HCT116 (cell line): ENCODE results near the gene POLR2H.

Source experiments
- EZH2 ChIP-seq: fragments of 200-600 bp; sonication (generic); IDR thresholded peaks from 2 replicates; pipeline ENCODE4 v1.6.1; 2017; ENCODE audit warnings: antibody characterized with exemption, mixed run types
- EZH2phosphoT487 ChIP-seq: fragments of 200-600 bp; IDR thresholded peaks from 2 replicates; pipeline ENCODE4 v1.6.1; 2018; ENCODE audit warnings: antibody characterized with exemption, borderline replicate concordance
- FOSL1 ChIP-seq: IDR thresholded peaks from 2 replicates; pipeline ENCODE4 v1.6.1; 2012; ENCODE audit warnings: low read depth
- POLR2A ChIP-seq: IDR thresholded peaks from 2 replicates; pipeline ENCODE4 v1.7.0; 2011; ENCODE audit warnings: borderline replicate concordance; ENCODE audit not compliant: insufficient read depth, insufficient read length; ENCODE audit errors: extremely low read depth
- POLR2AphosphoS5 ChIP-seq: IDR thresholded peaks from 2 replicates; pipeline ENCODE4 v1.6.1; 2011; ENCODE audit warnings: mild to moderate bottlenecking, low read depth, low read length, moderate library complexity
- RAD21 ChIP-seq: IDR thresholded peaks from 2 replicates; pipeline ENCODE4 v1.6.1; 2012; ENCODE audit warnings: low read depth, mild to moderate bottlenecking
- TF ChIP-seq, protein P1 (sequence below), 3 experiments: fragments of 200-600 bp in 1 of 3; sonication (generic) in 1 of 3; IDR thresholded peaks in 2 of 3; conservative IDR thresholded peaks in 1 of 3; 2 replicates each; pipeline ENCODE4 v1.5.1; 2012 to 2017; ENCODE audit warnings: low read depth in 2 of 3, low read length in 2 of 3, antibody characterized with exemption in 1 of 3, borderline replicate concordance in 1 of 3, control low read depth in 1 of 3, mild to moderate bottlenecking in 1 of 3, mixed read lengths in 1 of 3, mixed run types in 1 of 3, moderate library complexity in 1 of 3; ENCODE audit not compliant: insufficient read depth in 1 of 3
- TF ChIP-seq, protein P2 (sequence below): IDR thresholded peaks from 2 replicates; pipeline ENCODE4 v1.6.1; 2011; ENCODE audit warnings: mild to moderate bottlenecking, low read length, moderate library complexity; ENCODE audit not compliant: insufficient replicate concordance; ENCODE audit errors: extremely low read depth
- TF ChIP-seq, protein P3 (sequence below): IDR thresholded peaks from 2 replicates; pipeline ENCODE4 v1.6.1; 2012

DNA sequence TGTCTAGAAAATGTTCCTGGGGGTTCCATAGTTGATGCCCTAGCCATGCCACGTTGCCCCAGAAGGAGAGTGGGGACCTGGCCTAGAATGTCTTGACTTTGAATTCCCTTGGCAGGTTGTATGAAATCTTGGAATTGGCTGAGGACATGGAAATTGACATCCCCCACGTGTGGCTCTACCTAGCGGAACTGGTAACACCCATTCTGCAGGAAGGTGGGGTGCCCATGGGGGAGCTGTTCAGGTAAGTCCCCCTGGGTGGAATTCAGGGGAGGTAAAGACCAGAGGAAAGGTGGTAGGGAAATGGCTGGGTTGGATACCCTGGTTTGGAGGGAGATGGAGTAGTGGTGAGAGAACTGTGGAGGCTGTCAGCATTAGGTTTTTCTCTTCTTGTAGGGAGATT, 33.0 kb upstream of the POLR2H start:
- no peak for TF ChIP-seq FOSL1
- no peak for TF ChIP-seq EZH2
- TF ChIP-seq, protein P1, sequence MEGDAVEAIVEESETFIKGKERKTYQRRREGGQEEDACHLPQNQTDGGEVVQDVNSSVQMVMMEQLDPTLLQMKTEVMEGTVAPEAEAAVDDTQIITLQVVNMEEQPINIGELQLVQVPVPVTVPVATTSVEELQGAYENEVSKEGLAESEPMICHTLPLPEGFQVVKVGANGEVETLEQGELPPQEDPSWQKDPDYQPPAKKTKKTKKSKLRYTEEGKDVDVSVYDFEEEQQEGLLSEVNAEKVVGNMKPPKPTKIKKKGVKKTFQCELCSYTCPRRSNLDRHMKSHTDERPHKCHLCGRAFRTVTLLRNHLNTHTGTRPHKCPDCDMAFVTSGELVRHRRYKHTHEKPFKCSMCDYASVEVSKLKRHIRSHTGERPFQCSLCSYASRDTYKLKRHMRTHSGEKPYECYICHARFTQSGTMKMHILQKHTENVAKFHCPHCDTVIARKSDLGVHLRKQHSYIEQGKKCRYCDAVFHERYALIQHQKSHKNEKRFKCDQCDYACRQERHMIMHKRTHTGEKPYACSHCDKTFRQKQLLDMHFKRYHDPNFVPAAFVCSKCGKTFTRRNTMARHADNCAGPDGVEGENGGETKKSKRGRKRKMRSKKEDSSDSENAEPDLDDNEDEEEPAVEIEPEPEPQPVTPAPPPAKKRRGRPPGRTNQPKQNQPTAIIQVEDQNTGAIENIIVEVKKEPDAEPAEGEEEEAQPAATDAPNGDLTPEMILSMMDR (IDR thresholded peaks at IDR 0.05 in 2 of 3, conservative IDR thresholded peaks at IDR 0.05 in 1 of 3; ENCODE audit: borderline replicate concordance in 1 of 3, insufficient read depth in 1 of 3, low read depth in 2 of 3, low read length in 2 of 3): no peak
- no peak for TF ChIP-seq EZH2phosphoT487
- TF ChIP-seq, protein P2, sequence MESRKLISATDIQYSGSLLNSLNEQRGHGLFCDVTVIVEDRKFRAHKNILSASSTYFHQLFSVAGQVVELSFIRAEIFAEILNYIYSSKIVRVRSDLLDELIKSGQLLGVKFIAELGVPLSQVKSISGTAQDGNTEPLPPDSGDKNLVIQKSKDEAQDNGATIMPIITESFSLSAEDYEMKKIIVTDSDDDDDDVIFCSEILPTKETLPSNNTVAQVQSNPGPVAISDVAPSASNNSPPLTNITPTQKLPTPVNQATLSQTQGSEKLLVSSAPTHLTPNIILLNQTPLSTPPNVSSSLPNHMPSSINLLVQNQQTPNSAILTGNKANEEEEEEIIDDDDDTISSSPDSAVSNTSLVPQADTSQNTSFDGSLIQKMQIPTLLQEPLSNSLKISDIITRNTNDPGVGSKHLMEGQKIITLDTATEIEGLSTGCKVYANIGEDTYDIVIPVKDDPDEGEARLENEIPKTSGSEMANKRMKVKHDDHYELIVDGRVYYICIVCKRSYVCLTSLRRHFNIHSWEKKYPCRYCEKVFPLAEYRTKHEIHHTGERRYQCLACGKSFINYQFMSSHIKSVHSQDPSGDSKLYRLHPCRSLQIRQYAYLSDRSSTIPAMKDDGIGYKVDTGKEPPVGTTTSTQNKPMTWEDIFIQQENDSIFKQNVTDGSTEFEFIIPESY: no peak
- no peak for TF ChIP-seq POLR2A
- TF ChIP-seq, protein P3, sequence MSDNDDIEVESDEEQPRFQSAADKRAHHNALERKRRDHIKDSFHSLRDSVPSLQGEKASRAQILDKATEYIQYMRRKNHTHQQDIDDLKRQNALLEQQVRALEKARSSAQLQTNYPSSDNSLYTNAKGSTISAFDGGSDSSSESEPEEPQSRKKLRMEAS: no peak
- no peak for TF ChIP-seq RAD21
- TF ChIP-seq POLR2AphosphoS5: no peak
